AML-193 (cell line): Measurements from ENCODE around the gene MATR3.
"Not testable (repeated sequence)": the region's sequence is repeated elsewhere in the genome, so short reads cannot be mapped to it uniquely, and the experiment has no call there.

Experiments used
- DNase-seq, 2 experiments: peaks; one replicate each; lab custom pipeline; 2025; lab: John Stamatoyannopoulos, UW

Gene MATR3

GRCh38 chr5:139293507-139294373, at the start of gene MATR3:
Gene MATR3, plus strand, starts transcription at chr5:139293740. Its CDS starts 13,676 bp downstream, at chr5:139307416.
- peak; percentile 81 to 86 for DNase-seq

DNA sequence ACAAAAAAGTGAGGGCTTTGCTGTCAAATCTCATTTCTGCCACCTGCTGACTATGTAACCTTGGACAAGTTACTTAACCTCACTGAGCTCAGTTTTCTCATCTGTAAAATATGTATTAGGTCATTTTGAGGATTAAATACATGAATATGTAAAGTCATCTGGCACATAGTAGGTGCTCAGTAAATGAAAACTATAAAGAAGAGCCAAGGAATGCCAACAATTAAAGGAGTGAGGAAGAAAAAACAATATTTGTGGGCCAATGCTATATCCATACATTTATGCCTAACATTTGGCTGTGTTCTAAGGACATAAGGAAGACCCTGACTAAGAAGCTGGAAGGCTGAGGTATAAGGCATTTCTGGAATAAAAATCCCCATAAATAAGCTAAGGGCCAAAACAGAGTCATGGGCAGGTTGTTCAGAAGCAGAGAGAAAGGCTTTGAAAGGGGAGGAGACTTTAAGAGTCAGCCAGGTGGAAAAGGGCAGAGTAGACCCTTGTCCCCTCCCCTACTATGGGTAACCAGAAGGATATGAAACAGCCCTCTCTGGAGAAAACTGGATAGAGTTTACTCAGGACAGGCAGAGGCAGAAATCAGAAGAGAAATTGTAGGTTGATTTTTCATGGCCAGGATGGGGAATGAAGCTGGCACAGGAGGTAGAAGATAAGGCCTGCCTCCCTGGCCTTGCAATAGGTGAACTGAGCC, 47.8 kb upstream of the MATR3 start:
- DNase-seq, result no peak

DNA sequence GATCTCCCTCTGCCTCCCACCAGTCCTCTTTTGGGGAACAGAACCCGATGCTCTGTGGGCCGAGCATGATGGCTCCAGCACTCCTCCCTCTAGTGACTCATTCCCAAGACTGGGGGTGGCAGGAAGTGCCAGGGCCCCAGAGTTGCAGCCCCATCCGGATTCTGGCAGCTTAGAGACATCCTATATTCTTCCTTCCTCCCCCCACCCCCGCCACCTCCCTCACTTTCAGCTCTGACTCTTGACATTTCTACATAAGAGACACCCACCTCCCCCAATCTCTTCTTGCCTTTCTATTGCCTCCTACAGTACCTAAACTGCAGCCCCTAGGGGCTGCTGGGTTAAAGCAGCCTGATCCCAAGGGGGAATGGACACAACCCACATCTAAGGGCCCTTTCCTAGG, 47.1 kb upstream of the MATR3 start:
- DNase-seq, result peak; percentile 65 to 76

GRCh38 chr5:139248826-139249453, 44.6 kb upstream of the MATR3 start:
- no peak for DNase-seq

DNA sequence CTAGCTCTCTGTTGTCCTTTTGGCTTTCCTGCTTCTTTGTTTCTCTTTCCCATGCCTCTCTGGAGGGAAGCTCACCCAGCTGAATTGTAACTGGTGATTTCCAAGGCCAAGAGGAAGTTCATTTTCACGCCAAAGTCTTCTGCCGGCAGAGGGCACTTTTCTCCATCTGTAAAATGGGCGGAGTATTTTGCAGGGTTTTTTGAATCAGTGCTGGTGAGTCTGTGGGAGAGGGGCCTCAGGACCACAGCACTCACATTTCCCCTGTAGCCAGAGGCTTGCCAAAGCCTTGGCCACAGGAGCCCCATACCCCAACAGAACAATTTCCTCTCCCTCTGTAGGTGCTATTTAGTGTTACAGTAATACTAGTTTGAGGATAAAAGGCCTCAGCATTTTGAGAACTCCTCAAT, 42.3 kb upstream of the MATR3 start:
- DNase-seq, result no peak

- DNase-seq, result no peak
These were observed 41.7 kb upstream of the MATR3 start for GRCh38 chr5:139251695-139252288.

DNA sequence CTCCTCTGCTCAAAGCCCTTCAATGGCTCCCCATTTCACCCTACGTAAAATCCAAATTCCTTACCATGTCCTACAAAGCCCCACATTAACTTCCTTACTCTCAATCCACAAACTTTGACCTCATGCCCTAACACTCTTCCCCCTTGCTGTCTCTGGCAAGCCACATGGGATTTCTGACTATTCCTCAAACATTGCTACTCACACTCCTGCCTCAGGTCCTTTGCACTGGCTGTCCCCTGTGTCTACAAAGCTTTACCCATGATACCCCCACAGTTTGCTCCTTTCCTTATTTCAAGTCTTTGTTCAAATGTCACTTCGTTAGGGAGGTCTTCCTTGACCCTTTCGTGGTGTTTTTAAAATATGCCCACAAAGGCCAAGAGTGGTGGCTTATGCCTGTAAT, 40.4 kb upstream of the MATR3 start:
- no peak for DNase-seq

- DNase-seq, result no peak
These were observed 36.7 kb upstream of the MATR3 start for GRCh38 chr5:139256820-139257219.

- no peak for DNase-seq
These were observed 31.3 kb upstream of the MATR3 start for GRCh38 chr5:139262059-139262741.

- DNase-seq, result peak; percentile 65 to 71
These were observed 30.6 kb upstream of the MATR3 start for GRCh38 chr5:139262742-139263445.

DNA sequence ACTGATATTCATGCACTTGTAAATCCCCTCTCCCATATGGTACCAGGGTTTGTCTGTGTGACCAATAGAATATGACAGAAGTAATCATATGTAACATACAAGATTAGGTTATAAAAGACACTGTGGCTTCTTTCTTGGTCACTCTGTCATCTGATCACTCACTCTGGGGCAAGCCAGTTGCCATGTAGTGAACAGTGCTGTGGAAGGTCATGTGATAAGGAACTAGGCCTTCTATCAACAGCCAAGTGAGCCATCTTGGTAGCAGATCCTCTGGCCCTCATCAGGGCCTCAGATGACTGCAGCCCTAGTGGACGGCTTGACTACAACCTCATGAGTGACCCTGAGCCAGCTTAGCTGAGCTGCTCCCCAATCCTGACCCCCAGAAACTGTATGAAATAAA, 30.0 kb upstream of the MATR3 start:
- no peak for DNase-seq

GRCh38 chr5:139263946-139264345, 29.6 kb upstream of the MATR3 start:
- no peak for DNase-seq

DNA sequence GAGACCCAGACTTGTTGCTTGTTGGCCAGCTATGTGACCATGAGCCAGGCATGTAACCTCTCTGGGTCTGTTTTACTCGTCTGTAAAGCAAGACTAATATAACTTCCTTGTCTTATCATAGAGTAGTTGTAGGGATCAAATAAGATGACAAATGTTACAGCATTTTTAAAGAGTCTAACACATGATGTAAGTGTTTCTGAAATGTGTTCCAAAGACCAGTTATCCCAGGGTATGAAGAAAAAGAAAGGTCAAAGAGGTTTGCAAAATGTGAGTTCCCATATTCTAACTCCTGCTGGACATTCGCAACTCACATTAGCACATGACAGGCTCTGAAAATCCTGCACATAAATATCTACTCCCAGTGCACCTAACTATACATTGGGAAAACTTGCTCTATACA, 28.5 kb upstream of the MATR3 start:
- DNase-seq, result no peak

- no peak for DNase-seq
These were observed 27.3 kb upstream of the MATR3 start for GRCh38 chr5:139266236-139266635.

- DNase-seq, result no peak
These were observed 26.1 kb upstream of the MATR3 start for GRCh38 chr5:139267481-139267880.

DNA sequence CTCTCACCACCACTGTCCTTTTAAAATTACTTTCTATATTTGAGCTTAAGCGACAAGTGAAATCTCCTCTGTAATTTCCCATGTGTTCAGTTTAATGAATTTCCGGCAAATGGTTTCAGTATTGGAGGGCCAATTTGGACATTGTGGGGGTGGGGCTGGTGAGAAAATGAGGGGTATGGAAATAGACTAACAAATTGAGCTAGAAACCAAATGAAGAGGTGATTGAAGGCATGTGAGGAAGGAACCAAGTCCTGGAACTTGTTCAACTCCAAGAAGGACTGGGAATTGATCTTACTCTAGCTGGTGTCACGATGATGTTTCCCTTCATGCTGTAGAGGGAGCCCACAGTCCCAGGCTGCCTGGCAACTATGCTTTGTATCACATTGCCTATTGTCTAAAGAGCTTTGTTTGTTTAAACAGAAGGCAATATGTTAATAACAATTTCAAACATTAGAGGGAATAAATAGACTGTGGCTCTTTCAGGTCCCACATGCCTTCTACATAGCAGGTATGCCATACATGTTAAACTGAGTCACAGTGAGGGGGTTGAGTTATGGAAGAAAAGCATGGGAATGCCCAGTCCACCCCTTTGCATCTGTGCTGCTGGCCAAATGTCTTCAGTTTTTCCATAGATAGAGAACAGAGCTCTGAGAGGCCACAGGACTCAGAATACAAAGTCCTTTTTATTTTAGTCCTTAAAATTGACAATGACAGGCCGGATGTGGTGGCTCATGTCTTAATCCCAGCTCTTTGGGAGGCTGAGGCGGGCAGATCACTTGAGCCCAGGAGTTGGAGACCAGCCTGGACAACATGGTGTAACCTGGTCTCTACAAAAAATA, 25.0 kb upstream of the MATR3 start:
- no peak for DNase-seq

DNA sequence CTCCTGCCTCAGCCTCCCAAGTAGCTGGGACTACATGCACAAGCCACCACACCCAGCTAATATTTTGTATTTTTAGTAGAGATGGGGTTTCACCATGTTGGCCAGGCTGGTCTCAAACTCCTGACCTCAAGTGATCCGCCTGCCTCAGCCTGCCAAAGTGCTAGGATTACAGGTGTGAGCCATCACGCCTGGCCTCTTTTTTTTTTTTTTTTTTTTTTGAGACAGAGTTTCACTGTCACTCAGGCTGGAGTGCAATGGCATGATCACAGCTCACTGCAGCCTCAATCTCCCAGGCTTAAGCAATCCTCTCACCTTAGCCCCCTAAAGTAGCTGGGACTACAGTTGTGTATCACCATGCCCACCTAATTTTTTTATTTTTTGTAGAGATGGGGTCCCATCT, 22.8 kb upstream of the MATR3 start:
- not testable (repeated sequence) for DNase-seq

- DNase-seq, result no peak
These were observed 22.1 kb upstream of the MATR3 start for GRCh38 chr5:139271201-139272027.
